ENCODE data around the gene GPHN. TPM values are rescaled to one million over a fixed set of nuclear protein-coding genes. Genes with fewer than 3 reads are reported as not detected.

Gene GPHN
- polyA plus RNA-seq, 2 of the 4 experiments (the other 2 are of a cell fraction): 12.7 to 15.5 TPM

- Histone ChIP-seq H3K4me1 (no peaks in the 10 kb centered on the region), H3K4me2 (no peak overlapping the region), H3K9me3 (no peaks in the 10 kb centered on the region), H3K4me3 (no peak overlapping the region), H3K27ac (no peak overlapping the region)
- ChIA-PET POLR2A (no interaction called here), CTCF (no interaction called here)
- FAIRE-seq: no peak
- no peak for ATAC-seq
- DNase-seq (ENCODE audit: low read depth in 1 of 2, low spot score in 1 of 2): no peak
- TF ChIP-seq SMC3 (IDR thresholded peaks at IDR 0.05) (no peak), REST (IDR thresholded peaks at IDR 0.05) (no peak), FOXS1 (CRISPR knock-in tag; IDR thresholded peaks at IDR 0.05) (no peak), RNF2 (IDR thresholded peaks at IDR 0.05; ENCODE audit: borderline replicate concordance, low read depth) (no peak), EHMT2 (IDR thresholded peaks at IDR 0.05; ENCODE audit: low read depth) (no peak), ZNF302 (CRISPR knock-in tag; IDR thresholded peaks at IDR 0.05) (no peak), JUN (IDR thresholded peaks at IDR 0.05) (no peak), TFCP2L1 (CRISPR knock-in tag; IDR thresholded peaks at IDR 0.05) (no peak)
- WGBS (ENCODE audit: missing lambda C conversion rate): 50% methylated on average over 3 of the region's 3 CpGs
Measured at GRCh38 chr14:66464261-66464660, 43.7 kb upstream of the GPHN start.

- Histone ChIP-seq H3K27ac (no peak overlapping the region), H3K4me3 (no peak overlapping the region), H3K9me3 (no peaks in the 10 kb centered on the region), H3K4me2 (no peak overlapping the region), H3K4me1 (no peaks in the 10 kb centered on the region)
- FAIRE-seq: no peak
- 47% methylated on average over 2 of the region's 2 CpGs for WGBS (ENCODE audit: missing lambda C conversion rate)
- ATAC-seq: no peak
- TF ChIP-seq FOSL2 (IDR thresholded peaks at IDR 0.05) (no peak), FOSL2 (CRISPR knock-in tag; IDR thresholded peaks at IDR 0.05) (no peak), RNF2 (IDR thresholded peaks at IDR 0.05; ENCODE audit: borderline replicate concordance, low read depth) (no peak), ZFP36 (IDR thresholded peaks at IDR 0.05; ENCODE audit: borderline replicate concordance, partially characterized antibody) (peak; percentile 73), CEBPB (IDR thresholded peaks at IDR 0.05) (no peak), HDAC2 (IDR thresholded peaks at IDR 0.05) (no peak)
- POLR2A ChIA-PET: no interaction called here
- DNase-seq (ENCODE audit: low read depth in 1 of 2, low spot score in 1 of 2): peak in 1 of 2 experiments; percentile 6
- CTCF ChIA-PET: no interaction called here
Measured at GRCh38 chr14:66468778-66469367, 39.1 kb upstream of the GPHN start.

GRCh38 chr14:66471584-66471983 is 36.4 kb upstream of the GPHN start:
- no peaks in the 10 kb centered on the region for H3K9me3 ChIP-seq
- TF ChIP-seq EHMT2 (IDR thresholded peaks at IDR 0.05; ENCODE audit: low read depth) (no peak), ATOH8 (CRISPR knock-in tag; IDR thresholded peaks at IDR 0.05; ENCODE audit: low read depth) (no peak), MAX (IDR thresholded peaks at IDR 0.05) (no peak), RNF2 (IDR thresholded peaks at IDR 0.05; ENCODE audit: borderline replicate concordance, low read depth) (no peak), JUN (IDR thresholded peaks at IDR 0.05) (no peak), BCL3 (IDR thresholded peaks at IDR 0.05) (no peak), HOXA7 (CRISPR knock-in tag; IDR thresholded peaks at IDR 0.05) (no peak)
- H3K4me1 ChIP-seq: no peaks in the 10 kb centered on the region
- POLR2A ChIA-PET: no interaction called here
- DNase-seq (ENCODE audit: low read depth in 1 of 2, low spot score in 1 of 2) (no peak), FAIRE-seq (no peak), ATAC-seq (no peak)
- H3K4me3 ChIP-seq: no peak overlapping the region
- no peak overlapping the region for H3K4me2 ChIP-seq
- WGBS (ENCODE audit: missing lambda C conversion rate): 35% methylated on average over 4 of the region's 4 CpGs
- CTCF ChIA-PET: interaction anchor here (0.6 kb wide), 1 partner anchor 852 kb away, joined by 3 read pairs; no protein-coding TSS in a partner anchor
- no peak overlapping the region for H3K27ac ChIP-seq

Data from A549 (cell line).